GM23338 (cell line): ENCODE results near the gene GSN. TPM values are rescaled to one million over a fixed set of nuclear protein-coding genes. Genes with fewer than 3 reads are reported as not detected.

Experiments
- ATAC-seq: fragments of 200-7000 bp; cut with Tn5 transposase; 3 replicates; pipeline ENCODE4 v1.9.1; 2020
- DNase-seq: peaks from one replicate; pipeline ENCODE4 v3.0.0-alpha.2; 2015; ENCODE audit warnings: low spot score
- H2AFZ ChIP-seq: fragments of 200-600 bp; sonication (generic); 2 replicates; pipeline ENCODE4 v1.8.0; 2016; ENCODE audit warnings: antibody characterized with exemption, mild to moderate bottlenecking, moderate library complexity
- H3F3A ChIP-seq: fragments of 200-600 bp; sonication (generic); replicated peaks from 2 replicates; pipeline ENCODE4 v1.8.0; 2017; ENCODE audit warnings: antibody characterized with exemption, mixed run types, low read depth
- H3K27ac ChIP-seq: fragments of 200-600 bp; sonication (generic); 2 replicates; pipeline ENCODE4 v1.6.1; 2016; ENCODE audit warnings: low read depth
- H3K27me3 ChIP-seq: fragments of 200-600 bp; sonication (generic); 2 replicates; pipeline ENCODE4 v1.8.0; 2016; ENCODE audit warnings: mild to moderate bottlenecking, mixed run types, moderate library complexity; ENCODE audit not compliant: insufficient read depth
- H3K36me3 ChIP-seq: fragments of 200-600 bp; sonication (generic); 2 replicates; pipeline ENCODE4 v1.8.0; 2016; ENCODE audit warnings: mild to moderate bottlenecking; ENCODE audit not compliant: insufficient read depth
- H3K4me1 ChIP-seq: fragments of 200-600 bp; sonication (generic); 2 replicates; pipeline ENCODE4 v1.8.0; 2016; ENCODE audit warnings: mild to moderate bottlenecking, moderate library complexity; ENCODE audit not compliant: insufficient read depth
- H3K4me2 ChIP-seq: fragments of 200-600 bp; sonication (generic); 2 replicates; pipeline ENCODE4 v1.7.1; 2017; ENCODE audit warnings: mixed run types
- H3K4me3 ChIP-seq: fragments of 200-600 bp; sonication (generic); 2 replicates; pipeline ENCODE4 v1.6.1; 2016; ENCODE audit warnings: mixed run types
- H3K79me2 ChIP-seq: fragments of 200-600 bp; sonication (generic); replicated peaks from 2 replicates; pipeline ENCODE4 v1.8.0; 2017; ENCODE audit warnings: mild to moderate bottlenecking; ENCODE audit not compliant: insufficient read depth
- H3K9me2 ChIP-seq: fragments of 200-600 bp; sonication (generic); 2 replicates; pipeline ENCODE4 v1.8.0; 2017; ENCODE audit not compliant: insufficient read depth
- H4K20me1 ChIP-seq: fragments of 200-600 bp; sonication (generic); replicated peaks from 2 replicates; pipeline ENCODE4 v1.8.0; 2017; ENCODE audit warnings: mild to moderate bottlenecking; ENCODE audit not compliant: insufficient read depth
- H3K27ac Mint-ChIP-seq: 2 replicates; pipeline ENCODE4 v1.8.0; 2020; ENCODE audit warnings: inconsistent platforms, mild to moderate bottlenecking, moderate library complexity, mixed read lengths
- H3K27me3 Mint-ChIP-seq: 3 replicates; pipeline ENCODE4 v1.8.0; 2022; ENCODE audit warnings: low read depth, mild to moderate bottlenecking, moderate library complexity, mixed read lengths, inconsistent platforms; ENCODE audit not compliant: insufficient read depth, poor library complexity
- H3K36me3 Mint-ChIP-seq: 3 replicates; pipeline ENCODE4 v1.8.0; 2021; ENCODE audit warnings: low read depth, mild to moderate bottlenecking, inconsistent platforms, moderate library complexity, mixed read lengths
- H3K4me1 Mint-ChIP-seq: 3 replicates; pipeline ENCODE4 v1.8.0; 2020; ENCODE audit warnings: mild to moderate bottlenecking, inconsistent platforms, mixed read lengths
- H3K4me3 Mint-ChIP-seq: 3 replicates; pipeline ENCODE4 v1.8.0; 2021; ENCODE audit warnings: moderate library complexity, mild to moderate bottlenecking, inconsistent platforms, mixed read lengths
- H3K9me3 Mint-ChIP-seq: 3 replicates; pipeline ENCODE4 v1.8.0; 2020; ENCODE audit warnings: moderate library complexity, mild to moderate bottlenecking, inconsistent platforms, mixed read lengths
- CREB1 ChIP-seq: fragments of 250-450 bp; sonication (Bioruptor Pico); IDR thresholded peaks from 2 replicates; pipeline ENCODE4 v1.5.0; 2020; ENCODE audit warnings: low read depth, mild to moderate bottlenecking, moderate library complexity
- CTCF ChIP-seq, 2 experiments: fragments of 200-600 bp in 1 of 2; sonication (generic) in 1 of 2; conservative IDR thresholded peaks; 2 replicates each; pipeline versions ENCODE4 v1.5.1 to v1.6.1; 2016 to 2017; ENCODE audit warnings: antibody characterized with exemption in 2 of 2, low read depth in 2 of 2, mild to moderate bottlenecking in 2 of 2, moderate library complexity in 1 of 2
- EZH2 ChIP-seq: fragments of 200-600 bp; sonication (generic); IDR thresholded peaks from one replicate; pipeline ENCODE4 v1.8.0; 2017; ENCODE audit warnings: antibody characterized with exemption, mild to moderate bottlenecking, low read depth; ENCODE audit not compliant: unreplicated experiment
- EZH2phosphoT487 ChIP-seq: fragments of 200-600 bp; sonication (generic); IDR thresholded peaks from one replicate; pipeline ENCODE4 v1.8.1; 2018; ENCODE audit warnings: antibody characterized with exemption; ENCODE audit not compliant: unreplicated experiment
- JUNB ChIP-seq: IDR thresholded peaks from one replicate; pipeline ENCODE4 v1.6.1; 2016; ENCODE audit warnings: antibody characterized with exemption; ENCODE audit not compliant: unreplicated experiment
- POLR2AphosphoS5 ChIP-seq: IDR thresholded peaks from 2 replicates; pipeline ENCODE4 v1.6.1; 2016; ENCODE audit warnings: antibody characterized with exemption, low read depth
- STAT1 ChIP-seq: IDR thresholded peaks from one replicate; pipeline ENCODE4 v1.6.1; 2016; ENCODE audit warnings: antibody characterized with exemption; ENCODE audit not compliant: unreplicated experiment
- ZNF114 ChIP-seq: fragments of 250-450 bp; sonication (Bioruptor Pico); IDR thresholded peaks from 2 replicates; pipeline ENCODE4 v1.5.0; 2020; ENCODE audit warnings: mild to moderate bottlenecking, moderate library complexity
- ZNF331 ChIP-seq: fragments of 250-450 bp; sonication (Bioruptor Pico); IDR thresholded peaks from 2 replicates; pipeline ENCODE4 v1.5.0; 2020; ENCODE audit warnings: low read depth, mild to moderate bottlenecking, moderate library complexity
- polyA plus RNA-seq: library from polyadenylated mRNA; unstranded; fragments of >200 nt; fragmentation: Nextera tagmentation; extraction: Ambion mirVana; gene quantifications from 2 replicates; pipeline ENCODE4 v1.2.1, GENCODE V29; 2016
- total RNA-seq: library from RNA; depleted of rRNA; stranded (reverse); fragments of >200 nt; shearing (Covaris generic); gene quantifications from 2 replicates; pipeline ENCODE4 v1.2.3, GENCODE V29; 2014
- TF ChIP-seq, protein P1 (sequence below): fragments of 250-450 bp; sonication (Bioruptor Pico); IDR thresholded peaks from 2 replicates; pipeline ENCODE4 v1.5.0; 2020; ENCODE audit warnings: mild to moderate bottlenecking, moderate library complexity
- TF ChIP-seq, protein P2 (sequence below): IDR thresholded peaks from one replicate; pipeline ENCODE4 v1.6.1; 2018; ENCODE audit warnings: antibody characterized with exemption; ENCODE audit not compliant: unreplicated experiment
- TF ChIP-seq, protein P3 (sequence below): IDR thresholded peaks from 2 replicates; pipeline ENCODE4 v1.6.1; 2016; ENCODE audit warnings: antibody characterized with exemption

Gene GSN
- total and polyA plus RNA-seq, 2 experiments from 2014 or later = 30.2 to 85.7 TPM

- TF ChIP-seq, protein P1, sequence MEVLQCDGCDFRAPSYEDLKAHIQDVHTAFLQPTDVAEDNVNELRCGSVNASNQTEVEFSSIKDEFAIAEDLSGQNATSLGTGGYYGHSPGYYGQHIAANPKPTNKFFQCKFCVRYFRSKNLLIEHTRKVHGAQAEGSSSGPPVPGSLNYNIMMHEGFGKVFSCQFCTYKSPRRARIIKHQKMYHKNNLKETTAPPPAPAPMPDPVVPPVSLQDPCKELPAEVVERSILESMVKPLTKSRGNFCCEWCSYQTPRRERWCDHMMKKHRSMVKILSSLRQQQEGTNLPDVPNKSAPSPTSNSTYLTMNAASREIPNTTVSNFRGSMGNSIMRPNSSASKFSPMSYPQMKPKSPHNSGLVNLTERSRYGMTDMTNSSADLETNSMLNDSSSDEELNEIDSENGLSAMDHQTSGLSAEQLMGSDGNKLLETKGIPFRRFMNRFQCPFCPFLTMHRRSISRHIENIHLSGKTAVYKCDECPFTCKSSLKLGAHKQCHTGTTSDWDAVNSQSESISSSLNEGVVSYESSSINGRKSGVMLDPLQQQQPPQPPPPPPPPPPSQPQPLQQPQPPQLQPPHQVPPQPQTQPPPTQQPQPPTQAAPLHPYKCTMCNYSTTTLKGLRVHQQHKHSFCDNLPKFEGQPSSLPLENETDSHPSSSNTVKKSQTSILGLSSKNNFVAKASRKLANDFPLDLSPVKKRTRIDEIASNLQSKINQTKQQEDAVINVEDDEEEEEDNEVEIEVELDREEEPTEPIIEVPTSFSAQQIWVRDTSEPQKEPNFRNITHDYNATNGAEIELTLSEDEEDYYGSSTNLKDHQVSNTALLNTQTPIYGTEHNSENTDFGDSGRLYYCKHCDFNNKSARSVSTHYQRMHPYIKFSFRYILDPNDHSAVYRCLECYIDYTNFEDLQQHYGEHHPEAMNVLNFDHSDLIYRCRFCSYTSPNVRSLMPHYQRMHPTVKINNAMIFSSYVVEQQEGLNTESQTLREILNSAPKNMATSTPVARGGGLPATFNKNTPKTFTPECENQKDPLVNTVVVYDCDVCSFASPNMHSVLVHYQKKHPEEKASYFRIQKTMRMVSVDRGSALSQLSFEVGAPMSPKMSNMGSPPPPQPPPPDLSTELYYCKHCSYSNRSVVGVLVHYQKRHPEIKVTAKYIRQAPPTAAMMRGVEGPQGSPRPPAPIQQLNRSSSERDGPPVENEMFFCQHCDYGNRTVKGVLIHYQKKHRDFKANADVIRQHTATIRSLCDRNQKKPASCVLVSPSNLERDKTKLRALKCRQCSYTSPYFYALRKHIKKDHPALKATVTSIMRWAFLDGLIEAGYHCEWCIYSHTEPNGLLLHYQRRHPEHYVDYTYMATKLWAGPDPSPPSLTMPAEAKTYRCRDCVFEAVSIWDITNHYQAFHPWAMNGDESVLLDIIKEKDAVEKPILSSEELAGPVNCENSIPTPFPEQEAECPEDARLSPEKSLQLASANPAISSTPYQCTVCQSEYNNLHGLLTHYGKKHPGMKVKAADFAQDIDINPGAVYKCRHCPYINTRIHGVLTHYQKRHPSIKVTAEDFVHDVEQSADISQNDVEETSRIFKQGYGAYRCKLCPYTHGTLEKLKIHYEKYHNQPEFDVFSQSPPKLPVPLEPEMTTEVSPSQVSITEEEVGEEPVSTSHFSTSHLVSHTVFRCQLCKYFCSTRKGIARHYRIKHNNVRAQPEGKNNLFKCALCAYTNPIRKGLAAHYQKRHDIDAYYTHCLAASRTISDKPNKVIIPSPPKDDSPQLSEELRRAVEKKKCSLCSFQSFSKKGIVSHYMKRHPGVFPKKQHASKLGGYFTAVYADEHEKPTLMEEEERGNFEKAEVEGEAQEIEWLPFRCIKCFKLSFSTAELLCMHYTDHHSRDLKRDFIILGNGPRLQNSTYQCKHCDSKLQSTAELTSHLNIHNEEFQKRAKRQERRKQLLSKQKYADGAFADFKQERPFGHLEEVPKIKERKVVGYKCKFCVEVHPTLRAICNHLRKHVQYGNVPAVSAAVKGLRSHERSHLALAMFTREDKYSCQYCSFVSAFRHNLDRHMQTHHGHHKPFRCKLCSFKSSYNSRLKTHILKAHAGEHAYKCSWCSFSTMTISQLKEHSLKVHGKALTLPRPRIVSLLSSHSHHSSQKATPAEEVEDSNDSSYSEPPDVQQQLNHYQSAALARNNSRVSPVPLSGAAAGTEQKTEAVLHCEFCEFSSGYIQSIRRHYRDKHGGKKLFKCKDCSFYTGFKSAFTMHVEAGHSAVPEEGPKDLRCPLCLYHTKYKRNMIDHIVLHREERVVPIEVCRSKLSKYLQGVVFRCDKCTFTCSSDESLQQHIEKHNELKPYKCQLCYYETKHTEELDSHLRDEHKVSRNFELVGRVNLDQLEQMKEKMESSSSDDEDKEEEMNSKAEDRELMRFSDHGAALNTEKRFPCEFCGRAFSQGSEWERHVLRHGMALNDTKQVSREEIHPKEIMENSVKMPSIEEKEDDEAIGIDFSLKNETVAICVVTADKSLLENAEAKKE (CRISPR knock-in tag) = no peak
- TF ChIP-seq CTCF (conservative IDR thresholded peaks at IDR 0.05; ENCODE audit: low read depth in 2 of 2) (no peak), ZNF114 (CRISPR knock-in tag) (no peak), CREB1 (CRISPR knock-in tag) (no peak), JUNB (no peak), EZH2phosphoT487 (no peak)
These were observed 80.3 kb downstream of the GSN start (continued) for GRCh38 chr9:121348221-121348620.

- Histone ChIP-seq H3K27me3 (no peaks in the 10 kb centered on the region), H3K36me3 (peaks cover 10% of the 10 kb centered on the region; the same call in 1 of the 2 replicates), H4K20me1 (no peaks in the 10 kb centered on the region), H3K9me2 (no peaks in the 10 kb centered on the region), H3K4me1 (peaks cover 7% of the 10 kb centered on the region), H3F3A (no peaks in the 10 kb centered on the region), H3K4me3 (no peak overlapping the region), H2AFZ (no peak overlapping the region), H3K4me2 (no peak overlapping the region), H3K79me2 (no peaks in the 10 kb centered on the region), H3K27ac (no peak overlapping the region)
- Mint-ChIP-seq H3K4me3 (no peak overlapping the region), H3K4me1 (peaks cover 10% of the 10 kb centered on the region), H3K9me3 (no peaks in the 10 kb centered on the region), H3K36me3 (no peaks in the 10 kb centered on the region; the same call in 2 of the 3 replicates), H3K27me3 (no peaks in the 10 kb centered on the region), H3K27ac (peak overlapping the region; percentile 87; the same call in 1 of the 2 replicates)
- no peak for DNase-seq
- ATAC-seq = no peak
- TF ChIP-seq, protein P2, sequence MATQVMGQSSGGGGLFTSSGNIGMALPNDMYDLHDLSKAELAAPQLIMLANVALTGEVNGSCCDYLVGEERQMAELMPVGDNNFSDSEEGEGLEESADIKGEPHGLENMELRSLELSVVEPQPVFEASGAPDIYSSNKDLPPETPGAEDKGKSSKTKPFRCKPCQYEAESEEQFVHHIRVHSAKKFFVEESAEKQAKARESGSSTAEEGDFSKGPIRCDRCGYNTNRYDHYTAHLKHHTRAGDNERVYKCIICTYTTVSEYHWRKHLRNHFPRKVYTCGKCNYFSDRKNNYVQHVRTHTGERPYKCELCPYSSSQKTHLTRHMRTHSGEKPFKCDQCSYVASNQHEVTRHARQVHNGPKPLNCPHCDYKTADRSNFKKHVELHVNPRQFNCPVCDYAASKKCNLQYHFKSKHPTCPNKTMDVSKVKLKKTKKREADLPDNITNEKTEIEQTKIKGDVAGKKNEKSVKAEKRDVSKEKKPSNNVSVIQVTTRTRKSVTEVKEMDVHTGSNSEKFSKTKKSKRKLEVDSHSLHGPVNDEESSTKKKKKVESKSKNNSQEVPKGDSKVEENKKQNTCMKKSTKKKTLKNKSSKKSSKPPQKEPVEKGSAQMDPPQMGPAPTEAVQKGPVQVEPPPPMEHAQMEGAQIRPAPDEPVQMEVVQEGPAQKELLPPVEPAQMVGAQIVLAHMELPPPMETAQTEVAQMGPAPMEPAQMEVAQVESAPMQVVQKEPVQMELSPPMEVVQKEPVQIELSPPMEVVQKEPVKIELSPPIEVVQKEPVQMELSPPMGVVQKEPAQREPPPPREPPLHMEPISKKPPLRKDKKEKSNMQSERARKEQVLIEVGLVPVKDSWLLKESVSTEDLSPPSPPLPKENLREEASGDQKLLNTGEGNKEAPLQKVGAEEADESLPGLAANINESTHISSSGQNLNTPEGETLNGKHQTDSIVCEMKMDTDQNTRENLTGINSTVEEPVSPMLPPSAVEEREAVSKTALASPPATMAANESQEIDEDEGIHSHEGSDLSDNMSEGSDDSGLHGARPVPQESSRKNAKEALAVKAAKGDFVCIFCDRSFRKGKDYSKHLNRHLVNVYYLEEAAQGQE = no peak
- no peak for TF ChIP-seq STAT1
- no peak for TF ChIP-seq ZNF114 (CRISPR knock-in tag)
- no peak for TF ChIP-seq JUNB
- TF ChIP-seq EZH2 = no peak
- TF ChIP-seq EZH2phosphoT487 = no peak
- TF ChIP-seq ZNF331 (CRISPR knock-in tag) = no peak
- TF ChIP-seq, protein P3, sequence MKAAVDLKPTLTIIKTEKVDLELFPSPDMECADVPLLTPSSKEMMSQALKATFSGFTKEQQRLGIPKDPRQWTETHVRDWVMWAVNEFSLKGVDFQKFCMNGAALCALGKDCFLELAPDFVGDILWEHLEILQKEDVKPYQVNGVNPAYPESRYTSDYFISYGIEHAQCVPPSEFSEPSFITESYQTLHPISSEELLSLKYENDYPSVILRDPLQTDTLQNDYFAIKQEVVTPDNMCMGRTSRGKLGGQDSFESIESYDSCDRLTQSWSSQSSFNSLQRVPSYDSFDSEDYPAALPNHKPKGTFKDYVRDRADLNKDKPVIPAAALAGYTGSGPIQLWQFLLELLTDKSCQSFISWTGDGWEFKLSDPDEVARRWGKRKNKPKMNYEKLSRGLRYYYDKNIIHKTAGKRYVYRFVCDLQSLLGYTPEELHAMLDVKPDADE = no peak
- TF ChIP-seq POLR2AphosphoS5 = no peak
These were observed 81.0 kb downstream of the GSN start for GRCh38 chr9:121349009-121349408.
